Ovary (tissue), 9 donors: ENCODE results near the gene ADGRA3. TPM values are rescaled to one million over a fixed set of nuclear protein-coding genes. Genes with fewer than 3 reads are reported as not detected.

Source experiments
- DNase-seq, 5 donors: peaks; one replicate each; pipeline ENCODE4 v3.0.0-alpha.2; 2019 to 2020
- H3K27ac ChIP-seq, 2 donors: fragments of 200-600 bp; one replicate each; pipeline versions ENCODE4 v1.5.1 to v1.8.0; 2019 to 2022
- H3K27me3 ChIP-seq: fragments of 200-600 bp; one replicate; pipeline ENCODE4 v1.8.0; 2022
- H3K36me3 ChIP-seq: fragments of 200-600 bp; sonication (generic); one replicate; pipeline ENCODE4 v1.5.1; 2019
- H3K4me1 ChIP-seq: one replicate; pipeline ENCODE4 v1.8.1; 2013; ENCODE audit warnings: mild to moderate bottlenecking, moderate library complexity; ENCODE audit not compliant: insufficient read depth
- H3K4me3 ChIP-seq: fragments of 200-600 bp; sonication (generic); one replicate; pipeline ENCODE4 v1.5.1; 2017
- H3K9me3 ChIP-seq, 2 donors: fragments of 200-600 bp in 1 of 2; sonication (generic) in 1 of 2; one replicate each; pipeline versions ENCODE4 v1.5.1 to v1.8.1; 2013 to 2019; ENCODE audit warnings: mild to moderate bottlenecking in 1 of 2, moderate library complexity in 1 of 2
- EP300 ChIP-seq: sonication (generic); formaldehyde crosslinking; IDR thresholded peaks from one replicate; pipeline ENCODE4 v1.6.1; 2017; ENCODE audit warnings: antibody characterized with exemption
- POLR2A ChIP-seq: fragments of 450-650 bp; IDR thresholded peaks from one replicate; pipeline ENCODE4 v1.6.1; 2017; ENCODE audit warnings: antibody characterized with exemption, mild to moderate bottlenecking, moderate library complexity
- WGBS, 3 donors: extraction: QIAGEN DNeasy Blood & Tissue Kit in 1 of 3; methylation state at CpG; one replicate each; pipeline versions ENCODE4 v1.1.5 to v1.1.7; 2013 to 2017; 5-methylcytosine and 5-hydroxymethylcytosine counted together
- intact Hi-C, 4 donors: fragments of 100-400 bp; cut with DNase I; formaldehyde crosslinking; loops; one replicate each; pipeline versions ENCODE4 v1.11.0 to v1.15.1; 2022 to 2023
- polyA plus RNA-seq, 2 donors: library from polyadenylated mRNA; stranded (reverse); fragments of 200-250 nt in 1 of 2; fragments of 350-450 nt in 1 of 2; fragmentation: Illumina TruSeq in 1 of 2; extraction: RNeasy Lipid Tissue Mini Kit (QIAGEN cat#74804) in 1 of 2; gene quantifications; one replicate each; pipeline ENCODE4 v1.2.3, GENCODE V29; 2013 to 2014
- total RNA-seq, 7 donors: library from RNA; depleted of rRNA in 2 of 7; stranded (reverse); fragments of >200 nt in 2 of 7; fragmentation: NEBNext Ultra II Directional in 3 of 7; extraction: Animal tissue kit (Norgen Biotek cat#: 25700) in 3 of 7; gene quantifications; one replicate each; pipeline versions ENCODE4 v1.1.0 to v1.2.4, GENCODE V29; 2016 to 2023
- TF ChIP-seq, protein P1 (sequence below), 3 donors: fragments of 450-650 bp in 2 of 3; fragments of 200-600 bp in 1 of 3; IDR thresholded peaks; one replicate each; pipeline versions ENCODE4 v1.5.1 to v1.8.0; 2016 to 2022; ENCODE audit warnings: antibody characterized with exemption in 3 of 3, mild to moderate bottlenecking in 1 of 3
- donor health status: DM: no; HTN: no; CAD: no; lungs with moderate emphysema.
- donor health status: DM: no; HTN: no; CAD: no.
- donor health status: Bipolar disorder and iron deficiency.
- donor health status: DM: yes; HTN: yes; CAD: no.
- donor health status: DM: no; HTN: no; CAD: no.
- donor health status: DM: yes; HTN: yes; CAD: no.

ADGRA3 gene
- total and polyA plus RNA-seq, 9 donors, result 13.1 to 58.1 (median 24.3) TPM

DNA sequence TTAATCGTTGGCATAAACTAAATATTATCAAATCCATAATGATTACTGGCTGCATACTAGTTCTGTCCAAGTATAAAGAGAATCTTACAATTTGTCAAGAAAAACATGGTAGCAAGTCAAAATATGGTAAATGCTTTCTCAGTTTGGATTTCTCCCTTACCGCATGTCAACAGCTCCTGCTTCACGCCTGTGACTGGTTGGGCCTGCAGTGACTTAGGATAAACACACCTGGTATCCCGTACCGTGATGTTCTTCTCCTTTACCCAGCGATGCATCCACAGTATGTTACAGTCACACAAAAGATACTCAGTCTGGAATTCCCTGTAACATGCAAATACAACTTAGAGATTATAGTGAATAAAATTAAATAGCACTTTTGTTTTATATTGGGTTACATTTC is 71.1 kb downstream of the ADGRA3 start:
- no peak overlapping the region for H3K27ac ChIP-seq
- 94 to 97% (median 94%) methylated on average over 6 of the region's 6 CpGs for WGBS, 3 donors
- no peak overlapping the region for H3K4me3 ChIP-seq
- no peak for TF ChIP-seq POLR2A
- TF ChIP-seq, protein P1, sequence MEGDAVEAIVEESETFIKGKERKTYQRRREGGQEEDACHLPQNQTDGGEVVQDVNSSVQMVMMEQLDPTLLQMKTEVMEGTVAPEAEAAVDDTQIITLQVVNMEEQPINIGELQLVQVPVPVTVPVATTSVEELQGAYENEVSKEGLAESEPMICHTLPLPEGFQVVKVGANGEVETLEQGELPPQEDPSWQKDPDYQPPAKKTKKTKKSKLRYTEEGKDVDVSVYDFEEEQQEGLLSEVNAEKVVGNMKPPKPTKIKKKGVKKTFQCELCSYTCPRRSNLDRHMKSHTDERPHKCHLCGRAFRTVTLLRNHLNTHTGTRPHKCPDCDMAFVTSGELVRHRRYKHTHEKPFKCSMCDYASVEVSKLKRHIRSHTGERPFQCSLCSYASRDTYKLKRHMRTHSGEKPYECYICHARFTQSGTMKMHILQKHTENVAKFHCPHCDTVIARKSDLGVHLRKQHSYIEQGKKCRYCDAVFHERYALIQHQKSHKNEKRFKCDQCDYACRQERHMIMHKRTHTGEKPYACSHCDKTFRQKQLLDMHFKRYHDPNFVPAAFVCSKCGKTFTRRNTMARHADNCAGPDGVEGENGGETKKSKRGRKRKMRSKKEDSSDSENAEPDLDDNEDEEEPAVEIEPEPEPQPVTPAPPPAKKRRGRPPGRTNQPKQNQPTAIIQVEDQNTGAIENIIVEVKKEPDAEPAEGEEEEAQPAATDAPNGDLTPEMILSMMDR (IDR thresholded peaks at IDR 0.05), result no peak
- no peak for TF ChIP-seq EP300
- intact Hi-C loops, result no loop called here
- no peaks in the 10 kb centered on the region for H3K9me3 ChIP-seq
- H3K36me3 ChIP-seq, result no peaks in the 10 kb centered on the region
- no peak for DNase-seq
- H3K4me1 ChIP-seq, result no peaks in the 10 kb centered on the region
- H3K27me3 ChIP-seq, result no peaks in the 10 kb centered on the region

DNA sequence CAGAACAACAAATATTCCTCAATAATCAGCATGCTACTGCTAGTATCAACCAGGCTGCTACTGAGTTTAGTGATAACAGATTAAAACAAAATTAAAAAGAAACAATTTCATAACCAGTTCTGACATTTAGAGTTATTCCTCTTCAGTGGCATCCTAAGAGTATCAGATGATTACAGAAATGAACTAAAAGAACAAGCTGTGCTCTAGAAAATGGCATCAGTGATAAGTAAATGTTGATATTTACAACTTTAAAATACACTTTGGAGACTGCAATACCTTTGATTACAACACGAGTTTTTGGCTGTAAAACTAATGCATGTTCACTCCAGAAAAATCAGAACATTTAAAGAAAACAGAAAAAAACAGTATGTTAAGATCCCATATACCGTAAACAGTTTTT is 72.9 kb downstream of the ADGRA3 start:
- TF ChIP-seq EP300 (no peak), POLR2A (no peak)
- TF ChIP-seq, protein P1 (IDR thresholded peaks at IDR 0.05), result no peak
- H3K4me3 ChIP-seq, result no peak overlapping the region
- no peaks in the 10 kb centered on the region for H3K4me1 ChIP-seq
- WGBS, 3 donors, result 58 to 63% (median 60%) methylated on average over 2 of the region's 2 CpGs
- H3K27me3 ChIP-seq, result no peaks in the 10 kb centered on the region
- H3K27ac ChIP-seq, result no peak overlapping the region
- H3K36me3 ChIP-seq, result no peaks in the 10 kb centered on the region
- DNase-seq, result no peak
- H3K9me3 ChIP-seq, result no peaks in the 10 kb centered on the region
- intact Hi-C loops, result no loop called here

DNA sequence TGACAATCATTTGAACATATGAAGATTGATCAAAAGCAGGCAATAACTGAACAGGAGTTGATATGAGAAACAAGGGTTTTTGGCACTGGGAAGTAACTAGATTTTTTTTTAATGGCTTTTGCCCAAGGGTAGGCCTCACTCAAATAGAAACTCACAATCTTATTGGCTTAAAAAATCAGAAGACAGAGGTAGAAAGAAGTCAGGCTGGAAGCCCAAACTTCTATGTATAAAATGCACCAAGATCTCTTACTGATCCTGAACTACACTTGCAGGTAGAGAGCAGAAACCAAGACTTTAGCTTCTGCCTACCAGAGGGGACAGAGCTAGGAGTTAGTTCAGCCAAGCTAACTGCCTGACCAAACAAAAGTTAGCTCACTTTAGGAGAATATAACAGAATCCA is 74.9 kb downstream of the ADGRA3 start:
- TF ChIP-seq POLR2A (no peak), EP300 (no peak)
- TF ChIP-seq, protein P1 (IDR thresholded peaks at IDR 0.05), result no peak
- Histone ChIP-seq H3K4me3 (no peak overlapping the region), H3K36me3 (no peaks in the 10 kb centered on the region), H3K9me3 (no peaks in the 10 kb centered on the region), H3K27me3 (no peaks in the 10 kb centered on the region), H3K27ac (no peak overlapping the region), H3K4me1 (no peaks in the 10 kb centered on the region)
- intact Hi-C loops, result no loop called here
- no peak for DNase-seq

DNA sequence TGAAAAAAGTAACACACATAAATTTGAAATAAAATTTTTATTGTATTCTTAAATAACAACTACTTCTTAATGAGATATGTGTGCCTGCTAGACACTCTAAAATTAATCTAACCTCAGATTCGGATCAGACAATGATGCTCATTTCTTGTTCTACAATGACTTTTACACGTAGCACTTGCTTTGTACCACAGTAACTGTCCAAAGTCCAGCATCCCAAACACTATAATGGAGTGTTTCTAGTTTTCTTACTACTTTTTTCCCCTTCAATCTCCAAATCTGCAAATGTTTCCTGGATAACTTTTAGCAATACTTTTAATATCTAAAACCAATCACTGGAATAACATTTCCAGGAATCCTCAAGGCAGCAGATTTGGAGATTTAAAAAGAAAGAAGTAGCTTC is 75.9 kb downstream of the ADGRA3 start:
- DNase-seq, result no peak
- 94 to 96% (median 95%) methylated on average over 2 of the region's 2 CpGs for WGBS, 3 donors
- H3K36me3 ChIP-seq, result no peaks in the 10 kb centered on the region
- no peak overlapping the region for H3K27ac ChIP-seq
- no peak overlapping the region for H3K4me3 ChIP-seq
- intact Hi-C loops, result no loop called here
- no peaks in the 10 kb centered on the region for H3K4me1 ChIP-seq
- TF ChIP-seq, protein P1 (IDR thresholded peaks at IDR 0.05), result no peak
- TF ChIP-seq EP300 (no peak), POLR2A (no peak)
- H3K27me3 ChIP-seq, result no peaks in the 10 kb centered on the region
- H3K9me3 ChIP-seq, result no peaks in the 10 kb centered on the region

DNA sequence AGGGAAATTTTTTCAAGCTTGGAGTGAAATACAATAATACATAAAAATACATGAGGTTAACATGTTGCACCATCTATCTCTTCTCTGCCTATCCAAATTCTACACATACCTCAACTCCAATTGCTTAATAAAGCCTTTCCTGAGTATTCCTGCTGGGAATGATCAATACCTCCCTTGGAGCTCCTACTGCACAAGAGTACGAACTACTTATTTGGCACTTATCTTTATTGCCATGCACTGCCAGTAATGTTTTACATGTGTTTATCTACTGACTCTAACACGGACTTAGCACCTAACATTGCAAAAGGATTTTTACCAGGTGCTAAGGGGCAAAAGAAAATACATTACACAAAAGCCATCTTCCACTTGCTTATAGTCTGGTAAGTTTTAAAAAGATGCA is 80.2 kb downstream of the ADGRA3 start:
- Histone ChIP-seq H3K36me3 (no peaks in the 10 kb centered on the region), H3K27ac (no peak overlapping the region), H3K4me1 (no peaks in the 10 kb centered on the region), H3K9me3 (no peaks in the 10 kb centered on the region), H3K4me3 (no peak overlapping the region), H3K27me3 (no peaks in the 10 kb centered on the region)
- DNase-seq, result no peak
- intact Hi-C loops, result no loop called here
- 74 to 79% (median 75%) methylated on average over 2 of the region's 2 CpGs for WGBS, 3 donors
- TF ChIP-seq POLR2A (no peak), EP300 (no peak)
- TF ChIP-seq, protein P1 (IDR thresholded peaks at IDR 0.05), result no peak
